Endodermal cell (in vitro differentiated cells): Measurements from ENCODE around the gene GUCY2C. TPM values are rescaled to one million over a fixed set of nuclear protein-coding genes. Genes with fewer than 3 reads are reported as not detected.

Source experiments
- DNase-seq: peaks from one replicate; pipeline ENCODE4 v3.0.0-alpha.2; 2017
- H3K27ac ChIP-seq: 2 replicates; pipeline ENCODE4 v1.5.1; 2013; ENCODE audit warnings: mild to moderate bottlenecking, low read depth, low read length, moderate library complexity
- H3K27me3 ChIP-seq: 2 replicates; pipeline ENCODE4 v1.6.1; 2013; ENCODE audit warnings: mild to moderate bottlenecking, low read length, moderate library complexity; ENCODE audit not compliant: insufficient read depth, control insufficient read depth, poor library complexity, severe bottlenecking
- H3K36me3 ChIP-seq: 2 replicates; pipeline ENCODE4 v1.7.0; 2013; ENCODE audit warnings: mild to moderate bottlenecking, low read length, moderate library complexity; ENCODE audit not compliant: control insufficient read depth, insufficient read depth
- H3K4me1 ChIP-seq: one replicate; pipeline ENCODE4 v1.7.0; 2013; ENCODE audit warnings: low read length; ENCODE audit not compliant: control insufficient read depth, insufficient read depth
- H3K4me3 ChIP-seq: 2 replicates; pipeline ENCODE4 v1.5.1; 2013; ENCODE audit warnings: mild to moderate bottlenecking, low read length, moderate library complexity
- H3K9ac ChIP-seq: 2 replicates; pipeline ENCODE4 v1.6.1; 2013; ENCODE audit warnings: mild to moderate bottlenecking, low read length, moderate library complexity; ENCODE audit not compliant: poor library complexity, severe bottlenecking; ENCODE audit errors: extremely low read depth
- H3K9me3 ChIP-seq: 2 replicates; pipeline ENCODE4 v1.6.1; 2013; ENCODE audit warnings: mild to moderate bottlenecking, low read length, moderate library complexity; ENCODE audit not compliant: control insufficient read depth
- H3K27ac Mint-ChIP-seq: 2 replicates; pipeline ENCODE4 v1.8.0; 2020; ENCODE audit warnings: mixed read lengths
- H3K27me3 Mint-ChIP-seq: 2 replicates; pipeline ENCODE4 v1.8.0; 2021; ENCODE audit warnings: mild to moderate bottlenecking, mixed read lengths; ENCODE audit not compliant: insufficient read depth
- H3K36me3 Mint-ChIP-seq: 2 replicates; pipeline ENCODE4 v1.8.0; 2020; ENCODE audit warnings: low read depth, mixed read lengths
- H3K4me1 Mint-ChIP-seq: 2 replicates; pipeline ENCODE4 v1.8.0; 2020; ENCODE audit warnings: mixed read lengths
- H3K4me3 Mint-ChIP-seq: 2 replicates; pipeline ENCODE4 v1.8.0; 2020; ENCODE audit warnings: mild to moderate bottlenecking, moderate library complexity, mixed read lengths
- H3K9me3 Mint-ChIP-seq: 2 replicates; pipeline ENCODE4 v1.8.0; 2020; ENCODE audit warnings: mild to moderate bottlenecking, mixed read lengths
- WGBS, 2 experiments: methylation state at CpG; one replicate each; pipeline versions ENCODE4 v1.1.5 to v1.1.7; 2013; ENCODE audit warnings: missing lambda C conversion rate in 2 of 2, mixed read lengths in 1 of 2; ENCODE audit not compliant: insufficient coverage in 1 of 2, insufficient read length in 1 of 2; 5-methylcytosine and 5-hydroxymethylcytosine counted together
- long read RNA-seq, 4 experiments: library from polyadenylated mRNA in 2 of 4; library from RNA in 1 of 4; library from capped mRNA in 1 of 4; stranded (forward) in 3 of 4; unstranded in 1 of 4; transcript quantifications; one replicate each; pipeline ENCODE4 v2.0.0, GENCODE V29; 2020 to 2021; ENCODE audit warnings: inconsistent platforms in 1 of 4
- polyA plus RNA-seq, 2 experiments: library from polyadenylated mRNA; stranded (reverse); fragments of 50-300 nt; gene quantifications; one replicate each; pipeline ENCODE4 v1.2.3, GENCODE V29; 2013
- total RNA-seq, 2 donors: library from RNA; stranded (reverse); fragmentation: NEBNext Ultra II Directional in 1 of 2; extraction: Animal tissue kit (Norgen Biotek cat#: 25700) in 1 of 2; gene quantifications; 2 replicates in 1 of 2; 3 replicates in 1 of 2; pipeline ENCODE4 v1.2.1, GENCODE V29; 2021
- TF ChIP-seq, protein P1 (sequence below): fragments of 200-600 bp; sonication (generic); conservative IDR thresholded peaks from 2 replicates; pipeline ENCODE4 v1.5.0; 2021; ENCODE audit warnings: antibody characterized with exemption, mild to moderate bottlenecking

GUCY2C gene
- total RNA-seq, result 1 to 10 TPM; 1.4 to 2.4 TPM
- polyA plus RNA-seq (2013, experiment 1 of 2), result 0.14 TPM
- not detected for polyA plus RNA-seq (2013, experiment 2 of 2)
- long read RNA-seq, experiment 1, result 0 reads
- long read RNA-seq, experiment 2, partial matches to known transcripts, result 0 of 1 reads
- long read RNA-seq, experiment 2, other reads (novel, unspliced or antisense), result 1 of 1 reads
- long read RNA-seq, experiment 3, partial matches to known transcripts, result 0 of 8 reads
- long read RNA-seq, experiment 3, other reads (novel, unspliced or antisense), result 8 of 8 reads
- long read RNA-seq, experiment 4, partial matches to known transcripts, result 1 of 2 reads
- long read RNA-seq, experiment 4, other reads (novel, unspliced or antisense), result 1 of 2 reads

DNA sequence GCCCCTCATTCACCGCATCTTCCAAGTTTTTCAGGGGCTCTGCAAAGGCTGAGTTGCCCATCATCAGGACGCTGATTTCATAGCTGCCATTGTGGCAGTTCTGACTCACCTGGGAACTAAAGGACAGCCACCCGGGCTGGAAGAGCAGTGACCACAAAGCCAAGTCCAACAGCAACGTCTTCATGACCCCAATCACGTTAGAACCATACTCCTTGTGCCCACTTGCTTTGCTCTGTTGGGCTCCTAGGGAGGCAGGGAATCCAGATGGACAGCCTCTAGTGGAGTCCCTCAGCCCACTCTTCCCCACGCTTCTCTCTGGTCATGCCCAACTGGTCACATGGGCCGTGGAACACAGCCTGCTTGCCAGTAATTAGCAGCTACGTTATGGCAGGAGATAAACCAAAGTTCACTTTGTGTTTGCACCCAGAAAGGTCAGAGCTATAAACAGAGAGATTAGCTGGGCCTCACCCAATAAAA, at the start of gene GUCY2C:
Gene GUCY2C (minus strand): TSS at position 335 of the 477 bp plus-strand sequence. CDS start 151 bp downstream, at position 184.
- peaks cover 6% of the 10 kb centered on the region for H3K4me1 Mint-ChIP-seq
- Histone ChIP-seq H3K9ac (no peak within 1 kb of the TSS), H3K4me3 (no peak within 1 kb of the TSS), H3K27ac (no peak within 1 kb of the TSS), H3K27me3 (no peaks in the 10 kb centered on the region), H3K9me3 (no peaks in the 10 kb centered on the region), H3K4me1 (no peaks in the 10 kb centered on the region), H3K36me3 (no peaks in the 10 kb centered on the region)
- H3K4me3 Mint-ChIP-seq, result no peak within 1 kb of the TSS
- H3K9me3 Mint-ChIP-seq, result peaks cover 2% of the 10 kb centered on the region
- no peak within 1 kb of the TSS for H3K27ac Mint-ChIP-seq
- WGBS, 2 experiments, result 88 to 94% methylated on average over 7 to 8 of the region's 8 CpGs
- no peak for DNase-seq
- peaks cover 34% of the 10 kb centered on the region for H3K36me3 Mint-ChIP-seq
- no peaks in the 10 kb centered on the region for H3K27me3 Mint-ChIP-seq
- TF ChIP-seq, protein P1, sequence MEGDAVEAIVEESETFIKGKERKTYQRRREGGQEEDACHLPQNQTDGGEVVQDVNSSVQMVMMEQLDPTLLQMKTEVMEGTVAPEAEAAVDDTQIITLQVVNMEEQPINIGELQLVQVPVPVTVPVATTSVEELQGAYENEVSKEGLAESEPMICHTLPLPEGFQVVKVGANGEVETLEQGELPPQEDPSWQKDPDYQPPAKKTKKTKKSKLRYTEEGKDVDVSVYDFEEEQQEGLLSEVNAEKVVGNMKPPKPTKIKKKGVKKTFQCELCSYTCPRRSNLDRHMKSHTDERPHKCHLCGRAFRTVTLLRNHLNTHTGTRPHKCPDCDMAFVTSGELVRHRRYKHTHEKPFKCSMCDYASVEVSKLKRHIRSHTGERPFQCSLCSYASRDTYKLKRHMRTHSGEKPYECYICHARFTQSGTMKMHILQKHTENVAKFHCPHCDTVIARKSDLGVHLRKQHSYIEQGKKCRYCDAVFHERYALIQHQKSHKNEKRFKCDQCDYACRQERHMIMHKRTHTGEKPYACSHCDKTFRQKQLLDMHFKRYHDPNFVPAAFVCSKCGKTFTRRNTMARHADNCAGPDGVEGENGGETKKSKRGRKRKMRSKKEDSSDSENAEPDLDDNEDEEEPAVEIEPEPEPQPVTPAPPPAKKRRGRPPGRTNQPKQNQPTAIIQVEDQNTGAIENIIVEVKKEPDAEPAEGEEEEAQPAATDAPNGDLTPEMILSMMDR, result no peak

DNA sequence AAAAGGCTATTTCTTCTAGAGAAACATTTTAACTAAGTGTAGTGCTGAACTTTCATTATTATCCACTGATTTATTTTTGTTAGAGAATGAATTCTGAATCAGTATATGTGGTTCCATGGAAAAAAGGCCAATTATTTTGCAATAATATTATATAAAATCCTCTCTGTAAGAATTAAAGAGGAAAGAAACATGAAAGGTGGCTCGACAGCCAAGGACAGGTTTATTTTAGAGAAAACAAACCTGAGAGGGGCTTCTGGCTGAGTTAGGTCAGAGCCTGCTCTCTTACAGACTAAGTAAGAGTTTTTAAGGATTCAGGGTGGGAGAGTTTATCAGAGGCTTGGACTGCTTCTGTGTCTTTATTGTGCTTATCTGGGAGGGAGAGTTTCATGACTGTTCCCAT, 46.7 kb upstream of the GUCY2C start:
- Mint-ChIP-seq H3K4me3 (no peak overlapping the region), H3K9me3 (peaks cover 64% of the 10 kb centered on the region), H3K36me3 (peaks cover 46% of the 10 kb centered on the region), H3K27me3 (no peaks in the 10 kb centered on the region), H3K27ac (no peak overlapping the region), H3K4me1 (no peaks in the 10 kb centered on the region)
- H3K36me3 ChIP-seq, result no peaks in the 10 kb centered on the region
- H3K27me3 ChIP-seq, result no peaks in the 10 kb centered on the region
- TF ChIP-seq, protein P1, result no peak
- WGBS, 2 experiments, result 95 to 100% methylated on average over 1 of the region's 1 CpG
- no peak overlapping the region for H3K27ac ChIP-seq
- no peak overlapping the region for H3K4me3 ChIP-seq
- H3K4me1 ChIP-seq, result no peaks in the 10 kb centered on the region
- DNase-seq, result no peak
- peaks cover 23% of the 10 kb centered on the region for H3K9me3 ChIP-seq
- no peak overlapping the region for H3K9ac ChIP-seq

DNA sequence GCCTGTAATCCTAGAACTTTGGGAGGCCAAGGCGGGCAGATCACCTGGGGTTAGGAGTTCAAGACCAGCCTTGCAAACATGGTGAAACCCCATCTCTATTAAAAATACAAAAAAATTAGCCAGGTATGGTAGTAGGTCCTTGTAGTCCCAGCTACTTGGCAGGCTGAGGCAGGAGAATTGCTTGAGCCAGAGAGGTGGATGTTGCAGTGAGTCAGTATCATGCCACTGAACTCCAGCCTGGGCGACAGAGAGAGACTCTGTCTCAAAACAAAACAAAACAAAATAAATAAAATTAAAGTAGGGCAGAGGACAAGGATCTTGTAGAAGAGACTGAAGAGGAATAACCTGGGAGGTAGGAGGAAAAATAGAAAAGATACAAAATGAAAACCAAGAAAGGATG, 45.5 kb upstream of the GUCY2C start:
- Mint-ChIP-seq H3K36me3 (peaks cover 39% of the 10 kb centered on the region), H3K4me3 (no peak overlapping the region), H3K27ac (no peak overlapping the region), H3K4me1 (no peaks in the 10 kb centered on the region), H3K9me3 (peaks cover 58% of the 10 kb centered on the region), H3K27me3 (no peaks in the 10 kb centered on the region)
- Histone ChIP-seq H3K9ac (no peak overlapping the region), H3K27me3 (no peaks in the 10 kb centered on the region), H3K27ac (no peak overlapping the region), H3K4me3 (no peak overlapping the region), H3K9me3 (peaks cover 23% of the 10 kb centered on the region), H3K4me1 (no peaks in the 10 kb centered on the region), H3K36me3 (no peaks in the 10 kb centered on the region)
- TF ChIP-seq, protein P1, result no peak
- whole genome bisulfite sequencing, 2 experiments, result 100% methylated on average over 2 of the region's 2 CpGs; no CpG with 5 or more reads in 1 of the 2 experiments
- no peak for DNase-seq
